GM18868 (cell line): ENCODE results near the gene HACD1.
"Not testable (repeated sequence)": the region's sequence is repeated elsewhere in the genome, so short reads cannot be mapped to it uniquely, and the experiment has no call there.

Experiments
- ATAC-seq: cut with Tn5 transposase; IDR thresholded peaks from one replicate; pipeline ENCODE4 v1.9.1; 2021; ENCODE audit warnings: mild to moderate bottlenecking, moderate library complexity; ENCODE audit not compliant: unreplicated experiment

HACD1 gene

DNA sequence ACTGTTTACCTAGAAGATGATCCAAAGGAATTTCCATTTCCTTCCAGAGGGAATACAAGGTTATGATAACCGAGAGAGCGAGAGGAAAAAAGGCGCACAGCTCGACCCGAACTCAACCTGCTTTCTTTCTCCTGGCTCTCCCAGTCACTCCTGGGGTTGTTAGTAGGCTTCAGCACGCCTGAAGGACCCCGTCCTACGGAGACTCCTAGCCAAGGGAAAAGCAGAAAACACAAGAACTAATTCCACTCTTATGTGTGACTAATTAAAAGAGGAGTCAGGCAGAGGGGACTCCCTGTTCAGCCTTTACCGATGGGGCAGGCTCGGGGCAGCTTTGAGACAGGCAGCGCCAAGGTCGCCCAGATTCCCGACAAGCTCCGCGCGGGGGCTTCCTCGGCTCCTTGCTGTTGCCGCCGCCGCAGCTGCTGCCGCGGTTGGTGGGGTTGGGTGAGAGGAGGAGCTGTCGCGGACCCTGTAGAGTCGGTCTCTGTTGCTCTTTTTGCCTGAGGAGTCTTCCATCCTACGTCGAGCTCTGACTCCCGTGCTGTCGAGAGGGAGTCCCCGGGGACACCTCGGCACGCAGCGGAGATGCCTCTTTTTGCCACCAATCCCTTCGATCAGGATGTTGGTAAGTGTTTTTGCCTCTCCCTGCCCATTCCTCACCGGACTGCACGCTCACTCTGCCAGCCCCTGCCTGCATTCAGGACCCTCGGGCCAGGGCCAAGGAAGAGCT lies 26.7 kb upstream of the HACD1 start, which contains the start of gene STAM:
TSS of gene STAM (plus strand) at position 397 of the 730 bp plus-strand sequence. CDS start at position 586, 189 bp downstream.
- peak; percentile 88 for ATAC-seq

DNA sequence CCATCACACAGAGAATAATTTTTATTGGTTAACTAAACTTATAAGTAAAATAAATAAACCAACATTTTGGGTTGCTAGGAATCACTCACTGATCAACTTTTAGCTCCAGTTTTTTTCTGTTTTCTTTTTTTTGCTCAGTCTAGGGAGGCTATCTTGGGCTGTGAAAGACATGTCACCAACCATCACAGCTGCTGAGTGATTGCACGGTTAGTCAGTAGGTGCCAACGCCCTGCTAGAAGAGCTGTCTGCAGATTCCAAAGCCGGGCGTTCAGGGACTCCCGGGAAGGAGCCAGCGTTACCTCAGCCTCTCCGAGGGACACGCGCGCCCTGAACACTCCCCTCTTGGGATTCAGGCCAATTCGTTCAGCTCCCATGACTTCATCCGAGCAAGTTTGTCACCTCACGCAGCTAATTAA lies 26.2 kb upstream of the HACD1 start:
- peak; percentile 23 for ATAC-seq

DNA sequence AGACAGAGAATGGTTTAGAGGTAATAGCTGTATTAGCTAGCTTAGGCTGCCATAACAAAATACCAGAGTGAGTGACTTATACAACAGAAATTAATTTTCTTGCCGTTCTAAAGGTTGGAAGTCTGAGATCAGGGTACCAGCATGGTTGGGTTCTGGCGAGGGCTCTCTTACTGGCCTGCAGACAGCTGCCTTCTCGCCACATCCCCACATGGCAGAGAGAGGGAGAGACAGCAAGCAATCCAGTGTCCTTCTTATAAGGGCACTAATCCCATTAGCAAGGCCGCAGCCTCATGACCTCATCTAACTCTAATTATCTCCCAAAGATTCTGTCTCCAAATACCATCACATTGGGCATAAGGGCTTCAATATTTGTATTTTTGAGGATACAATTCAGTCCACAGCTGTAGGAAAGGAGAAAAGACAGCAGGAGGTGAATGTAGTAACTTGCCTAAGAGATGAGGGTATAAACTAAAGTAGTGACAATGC lies 23.2 kb upstream of the HACD1 start:
- no peak for ATAC-seq

DNA sequence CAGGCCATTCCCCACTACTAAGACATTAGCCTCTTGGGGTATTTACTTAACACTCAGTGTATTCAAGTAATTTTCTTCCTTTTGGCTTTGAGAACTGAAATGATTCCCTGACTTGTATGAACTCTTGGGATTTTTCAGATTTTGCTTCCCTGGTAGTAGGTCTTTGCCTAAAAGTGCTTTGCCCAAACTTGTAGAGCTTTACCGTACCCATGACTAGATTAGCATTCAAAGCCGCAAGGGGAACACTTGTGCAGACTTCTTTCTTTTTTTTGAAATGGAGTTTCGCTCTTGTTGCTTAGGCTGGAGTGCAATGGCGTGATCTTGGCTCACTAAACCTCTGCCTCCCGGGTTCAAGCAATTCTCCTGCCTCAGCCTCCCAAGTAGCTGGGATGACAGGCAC lies 20.7 kb upstream of the HACD1 start:
- no peak for ATAC-seq

DNA sequence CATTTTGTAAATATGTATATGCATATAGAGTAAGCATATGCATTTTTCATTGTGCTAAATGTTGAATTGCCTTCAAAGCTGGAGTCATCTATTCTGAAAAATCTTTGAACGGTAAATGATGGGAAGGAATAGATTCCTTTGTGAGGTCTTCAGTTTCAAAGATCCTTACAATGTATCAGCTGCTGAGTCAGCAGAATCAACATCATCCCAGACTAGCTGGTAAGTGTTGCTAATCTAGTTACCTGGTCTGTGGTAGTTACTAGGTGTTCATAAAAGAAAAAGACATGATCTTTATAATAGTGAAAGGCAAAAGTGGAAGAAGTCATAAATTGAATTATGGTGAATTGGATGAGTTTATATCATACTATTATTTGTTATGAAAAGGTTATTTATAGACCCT lies 16.2 kb upstream of the HACD1 start:
- no peak for ATAC-seq

DNA sequence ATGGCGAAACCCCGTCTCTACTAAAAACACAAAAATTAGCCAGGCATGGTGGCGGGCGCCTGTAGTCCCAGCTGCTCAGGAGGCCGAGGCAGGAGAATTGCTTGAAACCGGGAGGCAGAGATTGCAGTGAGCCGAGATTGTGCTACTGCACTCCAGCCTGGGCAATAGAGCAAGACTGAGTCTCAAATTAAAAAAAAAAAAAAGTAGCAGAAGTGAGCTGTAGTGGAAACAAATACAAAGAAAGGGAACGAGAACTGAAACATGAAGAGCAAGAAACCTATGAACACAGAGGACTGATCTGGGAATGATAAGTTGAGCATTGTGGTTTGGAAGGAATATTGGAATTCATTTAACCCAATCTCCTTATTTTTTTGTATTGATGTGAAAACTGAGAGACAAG lies 15.4 kb upstream of the HACD1 start:
- ATAC-seq = not testable (repeated sequence)

DNA sequence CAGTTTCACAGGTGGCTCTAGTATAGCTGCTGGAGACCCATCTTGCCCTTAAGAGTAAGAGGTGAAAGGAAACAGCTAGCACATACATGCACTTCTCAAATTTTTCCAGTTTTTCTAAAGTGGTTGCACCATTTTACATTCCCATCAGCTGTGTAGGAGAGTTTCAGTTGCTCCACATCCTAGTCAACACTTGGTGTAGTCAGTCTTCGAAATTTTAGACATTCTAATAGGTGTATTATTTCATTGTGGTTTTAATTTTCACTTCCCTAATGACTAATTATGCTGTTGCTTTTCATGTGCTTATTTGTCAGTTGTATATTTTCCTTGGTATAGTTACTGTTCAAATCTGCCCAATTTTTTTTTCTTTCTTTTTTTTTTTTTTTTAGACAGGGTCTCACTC lies 9.5 kb upstream of the HACD1 start:
- no peak for ATAC-seq

DNA sequence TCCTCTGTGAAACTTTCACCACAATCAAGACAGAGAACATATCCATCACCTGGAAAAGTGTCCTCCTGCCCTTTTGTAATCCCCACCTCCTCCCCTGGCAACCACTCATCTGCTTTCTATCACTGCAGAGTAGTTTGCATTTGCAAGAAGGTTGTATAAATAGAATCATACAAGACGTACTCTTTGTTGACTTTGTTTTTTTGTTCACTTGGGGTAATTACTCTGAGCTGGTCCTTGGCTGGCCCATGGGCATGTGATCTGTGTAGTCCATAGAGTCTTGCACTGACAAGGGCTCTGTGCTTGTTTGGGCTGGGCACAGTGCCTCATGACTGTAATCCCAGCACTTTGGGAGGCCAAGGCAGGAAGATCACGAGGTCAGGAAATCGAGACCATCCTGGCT lies 7.8 kb upstream of the HACD1 start:
- no peak for ATAC-seq

DNA sequence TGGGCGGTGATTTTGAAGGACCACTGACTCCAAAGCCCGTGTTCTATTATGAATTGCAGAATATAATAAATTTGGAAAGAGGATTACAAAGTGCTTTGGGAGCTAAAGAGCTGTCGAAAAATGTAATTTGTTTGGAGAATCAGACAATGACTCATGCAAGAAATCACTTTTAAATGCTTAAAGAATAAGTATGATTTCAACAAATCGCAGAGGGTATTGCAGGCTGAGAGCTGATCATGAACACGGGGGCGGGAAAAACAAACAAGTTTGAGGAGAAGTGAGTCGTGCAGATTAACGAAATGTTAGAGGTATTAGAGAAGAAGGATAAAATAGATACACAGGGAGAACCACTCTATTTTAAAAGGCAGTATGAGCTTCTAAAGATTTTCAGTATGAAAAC lies 4.9 kb upstream of the HACD1 start:
- no peak for ATAC-seq

DNA sequence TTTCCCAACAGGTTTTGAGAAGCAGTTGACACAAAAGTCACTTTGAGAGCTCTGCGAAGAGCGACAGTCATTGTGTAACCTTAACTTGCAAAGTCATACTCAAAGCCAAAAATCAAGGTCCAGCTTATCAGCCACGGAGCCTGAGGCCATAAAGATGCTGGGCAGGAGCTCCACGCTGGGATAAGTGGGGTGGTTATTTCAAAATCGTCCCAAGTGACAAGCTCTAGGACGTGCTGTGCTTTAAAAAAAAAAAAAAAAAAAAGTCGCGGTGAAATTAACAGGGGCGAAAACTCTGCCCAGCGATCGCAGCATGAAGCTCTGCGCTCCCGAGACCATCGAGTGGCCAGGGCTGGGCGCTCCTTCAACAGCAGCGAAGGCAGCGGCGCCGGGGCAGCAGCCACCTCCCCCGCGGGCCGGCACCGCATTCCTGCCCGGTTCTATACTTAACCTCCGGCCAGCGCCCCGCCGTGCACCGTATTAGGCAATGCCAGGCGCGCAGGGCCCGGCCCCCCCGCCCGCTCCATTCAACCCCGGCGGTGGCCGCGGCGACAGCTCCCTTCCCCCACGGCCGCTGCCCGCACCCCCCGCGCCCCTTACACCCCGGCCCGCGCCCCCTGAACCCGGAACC lies 657 bp downstream of the HACD1 start:
- peak; percentile 45 for ATAC-seq

DNA sequence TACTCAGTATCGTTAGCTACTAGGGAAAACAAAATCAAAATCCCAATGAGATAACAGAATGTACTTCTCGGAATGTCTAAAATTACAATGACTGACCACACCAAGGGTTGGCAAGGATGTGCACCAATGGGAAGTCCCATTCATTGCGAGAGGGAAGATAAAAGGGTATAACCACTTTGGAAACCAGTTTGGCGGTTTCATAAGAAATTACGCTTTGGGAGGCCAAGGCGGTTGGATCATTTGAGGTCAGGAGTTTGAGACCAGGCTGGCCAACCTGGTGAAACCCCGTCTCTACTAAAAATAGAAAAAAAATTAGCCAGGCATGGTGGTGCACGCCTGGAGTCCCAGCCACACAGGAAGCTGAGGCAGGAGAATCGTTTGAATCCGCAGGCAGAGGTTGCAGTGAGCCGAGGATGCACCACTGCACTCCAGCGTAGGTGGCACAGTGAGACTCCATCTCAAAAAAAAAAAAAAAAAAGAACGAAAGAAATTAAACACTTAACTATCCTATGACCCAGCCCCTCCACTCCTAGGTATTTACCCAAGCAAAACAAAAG lies 7.6 kb downstream of the HACD1 start:
- ATAC-seq = no peak

DNA sequence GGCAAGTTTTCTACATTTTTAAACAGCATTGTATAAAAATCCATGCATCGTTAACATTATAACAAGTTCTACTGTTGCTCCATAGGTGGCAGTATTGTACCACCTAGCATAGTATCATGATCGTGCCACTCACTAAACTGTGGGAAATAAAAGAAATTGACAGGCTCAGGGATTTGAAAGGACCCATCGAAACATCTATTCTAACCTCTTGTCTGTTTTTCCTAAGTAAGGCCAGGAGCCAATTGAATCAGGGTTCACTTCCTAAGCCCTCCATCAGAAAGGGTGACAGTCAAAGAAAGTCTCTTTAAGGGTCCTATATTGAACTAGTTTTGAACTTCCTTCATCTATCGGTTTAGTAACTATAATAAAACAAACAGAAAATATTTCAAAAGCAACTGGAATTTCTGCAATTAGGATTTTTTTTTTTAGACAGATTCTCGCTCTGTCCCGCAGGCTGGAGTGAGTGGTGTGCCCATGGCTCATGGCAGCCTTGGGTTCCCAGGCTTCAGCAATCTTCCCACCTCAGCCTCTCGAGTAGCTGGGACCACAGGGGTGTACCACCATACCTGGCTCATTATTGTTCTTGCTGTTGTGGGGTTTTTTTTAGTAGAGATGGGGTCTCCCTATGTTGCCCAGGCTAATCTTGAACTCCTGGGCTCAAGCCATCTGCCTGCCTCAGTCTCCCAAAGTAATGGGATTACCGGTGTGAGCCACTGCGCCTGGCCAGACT lies 9.4 kb downstream of the HACD1 start:
- ATAC-seq = peak; percentile 90

DNA sequence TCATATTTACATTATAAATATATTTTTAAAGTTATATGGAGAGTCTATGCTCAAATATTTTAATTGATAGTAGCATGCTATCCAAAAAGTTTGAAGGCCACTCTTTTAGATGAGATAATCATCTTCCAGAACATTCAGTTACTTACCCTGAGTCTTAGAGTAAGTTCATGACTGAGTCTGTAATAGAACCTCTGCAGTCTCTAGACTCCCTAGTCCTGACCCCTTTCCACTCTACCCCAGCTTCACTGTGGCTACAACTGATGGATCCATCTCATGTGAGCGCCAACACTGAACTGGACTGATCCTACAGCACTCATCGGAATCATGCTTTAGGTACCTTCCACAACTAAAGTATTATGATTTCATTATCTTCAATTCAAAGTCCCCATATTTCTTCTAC lies 10.1 kb downstream of the HACD1 start:
- ATAC-seq = no peak

DNA sequence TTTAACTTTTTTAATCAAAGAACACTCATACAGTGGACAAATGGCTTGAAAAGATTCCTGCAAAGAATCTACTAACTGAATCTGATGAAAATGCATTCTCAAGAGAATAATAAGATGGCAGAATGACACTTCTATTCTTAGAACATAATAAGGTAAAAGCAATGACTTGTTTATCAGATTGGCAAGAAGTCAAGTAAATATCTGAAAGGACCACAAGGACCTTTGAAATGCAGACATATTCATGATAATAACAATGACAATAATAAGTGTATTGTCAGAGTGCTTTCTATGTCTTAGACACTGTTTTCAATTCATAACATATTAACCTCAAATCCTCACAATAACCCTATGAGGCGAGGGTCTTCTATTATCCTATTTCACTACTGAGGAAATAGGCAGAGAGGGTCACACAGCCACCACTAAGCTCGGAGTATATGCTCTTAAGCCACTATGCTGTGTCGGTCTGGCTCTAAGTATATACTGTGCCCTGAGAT lies 10.6 kb downstream of the HACD1 start:
- no peak for ATAC-seq

DNA sequence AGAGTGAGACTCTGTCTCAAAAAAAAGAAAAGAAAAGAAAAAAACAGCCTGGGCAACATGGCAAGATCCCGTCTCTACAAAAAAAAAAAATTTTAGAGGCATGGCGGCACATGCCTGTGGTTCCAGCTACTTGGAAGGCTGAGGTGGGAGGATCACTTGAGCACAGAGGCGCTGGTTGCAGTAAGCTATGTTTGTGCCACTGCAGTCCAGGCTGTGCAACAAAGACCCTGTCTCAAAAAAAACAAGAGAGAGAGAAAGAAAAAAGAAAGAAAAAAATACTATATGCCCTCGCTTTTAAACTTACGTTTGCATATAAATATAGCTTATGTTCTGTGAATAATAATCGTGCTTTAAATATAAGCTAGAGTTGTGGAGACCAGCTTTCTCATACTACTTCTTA lies 11.2 kb downstream of the HACD1 start:
- no peak for ATAC-seq

DNA sequence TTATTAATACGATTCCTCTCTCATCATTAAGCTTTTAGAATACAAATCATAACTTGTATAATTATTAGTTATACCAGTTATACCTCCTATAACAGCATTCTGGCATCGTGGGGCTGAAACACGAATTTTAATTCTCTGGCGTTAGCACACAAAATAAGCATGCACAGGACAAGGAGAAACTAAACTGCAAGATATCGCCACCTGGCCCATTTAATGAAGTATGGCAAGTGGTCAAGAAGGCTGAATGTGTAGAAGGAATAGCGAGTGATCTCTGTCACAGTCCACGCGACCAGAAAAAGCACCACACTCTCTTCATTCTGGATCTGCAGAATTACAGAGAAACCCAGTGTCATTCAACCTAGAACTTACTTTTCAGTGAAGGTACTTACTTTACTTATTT lies 18.1 kb downstream of the HACD1 start:
- no peak for ATAC-seq

DNA sequence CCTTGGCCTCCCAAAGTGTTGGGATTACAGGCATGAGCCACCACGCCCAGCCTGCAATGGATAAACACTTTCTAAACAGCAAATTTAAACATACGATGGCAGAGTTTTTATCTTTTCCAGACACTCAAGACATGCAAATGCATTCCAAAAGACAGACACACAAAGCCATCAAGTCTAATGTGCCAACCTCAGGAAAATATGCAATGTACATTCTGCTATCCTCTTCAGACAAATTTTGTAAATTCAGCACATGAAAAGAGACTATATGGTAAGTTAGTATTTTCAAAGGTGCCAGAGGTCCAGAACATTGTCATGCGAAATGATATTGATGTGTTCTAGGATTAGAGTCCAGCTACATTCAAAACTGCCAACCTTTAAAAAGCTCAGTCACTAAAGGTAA lies 19.8 kb downstream of the HACD1 start:
- no peak for ATAC-seq

DNA sequence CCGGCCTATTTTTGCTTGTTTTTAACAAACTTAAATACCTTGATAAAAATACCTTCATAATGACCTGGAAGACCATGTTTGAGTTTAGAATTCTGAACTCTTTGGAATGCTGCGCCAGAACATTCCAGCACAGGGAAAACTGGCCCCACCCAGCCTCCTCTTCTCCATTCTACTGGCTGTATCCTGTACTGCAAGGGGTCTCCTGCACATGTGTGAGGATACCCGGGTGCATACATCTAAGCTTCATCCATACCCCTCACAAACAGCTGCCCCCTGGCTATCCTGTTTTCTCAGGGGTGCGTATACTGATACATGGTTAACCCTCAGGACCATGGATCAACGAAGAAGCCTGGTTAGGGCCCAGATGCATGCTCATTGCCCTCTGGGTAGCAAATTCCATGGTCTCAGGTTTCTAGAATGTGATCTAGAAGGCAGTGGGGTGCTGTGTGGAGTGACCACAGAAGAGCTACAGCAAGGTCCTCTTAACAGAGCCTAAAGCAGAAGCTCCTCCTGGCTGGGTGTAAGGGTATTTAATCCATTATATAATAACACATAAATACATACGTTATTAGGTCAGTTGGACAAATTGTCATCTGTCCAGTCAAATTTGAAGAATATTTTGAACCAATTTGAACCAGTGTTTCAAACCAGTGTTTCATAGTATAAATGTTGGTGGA lies 26.1 kb downstream of the HACD1 start:
- ATAC-seq = no peak

DNA sequence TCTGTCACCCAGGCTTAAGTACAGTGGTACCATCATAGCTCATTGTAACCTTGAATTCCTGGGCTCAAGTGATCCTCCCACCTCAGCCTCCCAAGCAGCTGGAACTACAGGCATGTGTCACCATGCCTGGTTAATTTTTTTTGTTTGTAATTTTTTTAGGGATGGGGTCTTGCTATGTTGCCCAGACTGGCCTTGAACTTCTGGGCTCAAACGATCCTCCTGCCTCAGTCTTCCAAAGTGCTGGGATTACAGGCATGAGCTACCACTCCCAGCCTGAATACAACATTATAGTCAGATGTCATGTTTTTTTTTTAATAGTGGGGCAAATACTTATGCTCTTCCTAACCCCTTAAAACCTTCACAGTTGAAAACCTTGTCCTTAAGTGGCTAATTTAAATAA lies 27.9 kb downstream of the HACD1 start:
- not testable (repeated sequence) for ATAC-seq

DNA sequence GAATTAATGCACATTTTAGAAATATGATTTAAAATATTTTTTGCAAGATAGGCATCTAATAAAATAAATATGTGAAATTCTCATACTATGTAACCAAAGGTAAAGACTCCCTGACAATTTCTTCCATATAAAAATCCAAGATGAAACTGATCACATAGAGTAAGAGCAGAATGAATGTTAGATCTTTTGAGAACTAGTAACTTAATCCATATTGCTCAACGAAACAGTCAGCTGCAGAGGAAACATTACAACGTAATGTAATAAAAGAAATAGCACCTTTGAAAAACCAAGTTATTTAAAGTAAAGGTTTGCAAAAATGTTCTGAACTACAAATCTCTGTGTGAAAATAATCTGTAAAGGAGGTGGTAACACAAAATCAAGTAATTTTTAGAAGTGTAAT lies 28.8 kb downstream of the HACD1 start:
- no peak for ATAC-seq

DNA sequence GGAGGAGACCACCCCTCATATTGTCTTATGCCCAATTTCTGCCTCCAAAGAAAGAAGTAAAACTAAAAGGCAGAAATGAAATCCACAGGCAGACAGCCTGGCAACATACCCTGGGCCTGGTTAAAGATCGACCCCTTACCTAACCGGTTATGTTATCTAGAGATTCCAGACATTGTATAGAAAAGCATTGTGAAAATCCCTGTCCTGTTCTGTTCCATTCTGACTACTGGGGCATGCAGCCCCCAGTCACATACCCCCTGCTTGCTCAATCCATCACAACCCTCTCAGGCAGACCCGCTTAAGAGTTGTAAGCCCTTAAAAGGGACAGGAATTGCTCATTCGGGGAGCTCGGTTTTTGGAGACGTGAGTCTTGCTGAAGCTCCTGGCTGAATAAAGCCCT lies 29.9 kb downstream of the HACD1 start:
- not testable (repeated sequence) for ATAC-seq
